Sigmoid colon (tissue), 4 donors: Measurements from ENCODE around the gene TRMT61A.

Experiments used
- POLR2A ChIP-seq, 2 donors: fragments of 450-650 bp; IDR thresholded peaks; one replicate each; pipeline ENCODE4 v1.6.1; 2016; ENCODE audit warnings: antibody characterized with exemption in 2 of 2, mild to moderate bottlenecking in 2 of 2, moderate library complexity in 2 of 2
- POLR2AphosphoS5 ChIP-seq, 4 donors: sonication (generic); formaldehyde crosslinking; IDR thresholded peaks; one replicate each; pipeline ENCODE4 v1.6.1; 2017; ENCODE audit warnings: antibody characterized with exemption in 4 of 4
- TF ChIP-seq, protein P1 (sequence below), 4 experiments: fragments of 450-650 bp in 3 of 4; fragments of 200-600 bp in 1 of 4; IDR thresholded peaks; one replicate each; pipeline ENCODE4 v1.5.1; 2016 to 2019; ENCODE audit warnings: antibody characterized with exemption in 4 of 4, mild to moderate bottlenecking in 3 of 4, moderate library complexity in 2 of 4

DNA sequence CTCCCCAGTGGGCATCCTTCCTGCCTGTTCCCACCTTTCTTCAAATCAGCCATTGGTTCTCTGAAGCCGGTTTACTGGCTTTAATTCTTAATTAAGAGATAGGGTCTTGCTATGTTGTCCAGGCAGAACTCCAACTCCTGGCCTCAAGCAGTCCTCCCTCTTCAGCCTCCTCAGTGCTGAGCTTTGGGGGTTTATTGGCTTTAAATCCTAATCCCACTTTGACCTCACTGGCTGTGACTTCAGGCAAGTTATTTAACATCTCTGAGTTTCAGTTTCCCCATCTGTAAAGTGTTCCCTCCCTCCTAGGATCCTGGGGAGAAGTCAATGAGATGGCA is 2.1 kb upstream of the TRMT61A start:
- TF ChIP-seq, protein P1, sequence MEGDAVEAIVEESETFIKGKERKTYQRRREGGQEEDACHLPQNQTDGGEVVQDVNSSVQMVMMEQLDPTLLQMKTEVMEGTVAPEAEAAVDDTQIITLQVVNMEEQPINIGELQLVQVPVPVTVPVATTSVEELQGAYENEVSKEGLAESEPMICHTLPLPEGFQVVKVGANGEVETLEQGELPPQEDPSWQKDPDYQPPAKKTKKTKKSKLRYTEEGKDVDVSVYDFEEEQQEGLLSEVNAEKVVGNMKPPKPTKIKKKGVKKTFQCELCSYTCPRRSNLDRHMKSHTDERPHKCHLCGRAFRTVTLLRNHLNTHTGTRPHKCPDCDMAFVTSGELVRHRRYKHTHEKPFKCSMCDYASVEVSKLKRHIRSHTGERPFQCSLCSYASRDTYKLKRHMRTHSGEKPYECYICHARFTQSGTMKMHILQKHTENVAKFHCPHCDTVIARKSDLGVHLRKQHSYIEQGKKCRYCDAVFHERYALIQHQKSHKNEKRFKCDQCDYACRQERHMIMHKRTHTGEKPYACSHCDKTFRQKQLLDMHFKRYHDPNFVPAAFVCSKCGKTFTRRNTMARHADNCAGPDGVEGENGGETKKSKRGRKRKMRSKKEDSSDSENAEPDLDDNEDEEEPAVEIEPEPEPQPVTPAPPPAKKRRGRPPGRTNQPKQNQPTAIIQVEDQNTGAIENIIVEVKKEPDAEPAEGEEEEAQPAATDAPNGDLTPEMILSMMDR (IDR thresholded peaks at IDR 0.05), result no peak
- TF ChIP-seq POLR2A (IDR thresholded peaks at IDR 0.05), result no peak
- TF ChIP-seq POLR2AphosphoS5 (IDR thresholded peaks at IDR 0.05), result no peak
